Lower leg skin (tissue), 4 donors: ENCODE data around the gene ATP13A5. TPM values are rescaled to one million over a fixed set of nuclear protein-coding genes. Genes with fewer than 3 reads are reported as not detected.

Experiments
- DNase-seq, 2 donors: peaks; one replicate each; pipeline ENCODE4 v3.0.0-alpha.2; 2019; ENCODE audit warnings: low spot score in 2 of 2
- H3K4me3 ChIP-seq: fragments of 200-600 bp; sonication (generic); 2 replicates; pipeline ENCODE4 v1.5.1; 2017; ENCODE audit warnings: mild to moderate bottlenecking, low read depth; ENCODE audit not compliant: poor library complexity, severe bottlenecking
- CTCF ChIP-seq, 3 donors: fragments of 450-650 bp; IDR thresholded peaks; one replicate each; pipeline ENCODE4 v1.5.1; 2016; ENCODE audit warnings: antibody characterized with exemption in 3 of 3, mild to moderate bottlenecking in 3 of 3, moderate library complexity in 2 of 3
- POLR2A ChIP-seq, 2 donors: fragments of 450-650 bp; IDR thresholded peaks; one replicate each; pipeline ENCODE4 v1.6.1; 2016 to 2017; ENCODE audit warnings: antibody characterized with exemption in 2 of 2, mild to moderate bottlenecking in 1 of 2, moderate library complexity in 1 of 2
- WGBS, 2 donors: methylation state at CpG; one replicate each; pipeline ENCODE4 v1.1.5; 2018; 5-methylcytosine and 5-hydroxymethylcytosine counted together
- intact Hi-C: fragments of 100-400 bp; cut with DNase I; formaldehyde crosslinking; loops from one replicate; pipeline ENCODE4 v1.15.0; 2023; ENCODE audit warnings: low total_unique reads
- total RNA-seq, 4 donors: library from RNA; depleted of rRNA; stranded (reverse); fragments of >200 nt; gene quantifications; one replicate each; pipeline ENCODE4 v1.1.0, GENCODE V29; 2016

The ATP13A5 gene, protein sequence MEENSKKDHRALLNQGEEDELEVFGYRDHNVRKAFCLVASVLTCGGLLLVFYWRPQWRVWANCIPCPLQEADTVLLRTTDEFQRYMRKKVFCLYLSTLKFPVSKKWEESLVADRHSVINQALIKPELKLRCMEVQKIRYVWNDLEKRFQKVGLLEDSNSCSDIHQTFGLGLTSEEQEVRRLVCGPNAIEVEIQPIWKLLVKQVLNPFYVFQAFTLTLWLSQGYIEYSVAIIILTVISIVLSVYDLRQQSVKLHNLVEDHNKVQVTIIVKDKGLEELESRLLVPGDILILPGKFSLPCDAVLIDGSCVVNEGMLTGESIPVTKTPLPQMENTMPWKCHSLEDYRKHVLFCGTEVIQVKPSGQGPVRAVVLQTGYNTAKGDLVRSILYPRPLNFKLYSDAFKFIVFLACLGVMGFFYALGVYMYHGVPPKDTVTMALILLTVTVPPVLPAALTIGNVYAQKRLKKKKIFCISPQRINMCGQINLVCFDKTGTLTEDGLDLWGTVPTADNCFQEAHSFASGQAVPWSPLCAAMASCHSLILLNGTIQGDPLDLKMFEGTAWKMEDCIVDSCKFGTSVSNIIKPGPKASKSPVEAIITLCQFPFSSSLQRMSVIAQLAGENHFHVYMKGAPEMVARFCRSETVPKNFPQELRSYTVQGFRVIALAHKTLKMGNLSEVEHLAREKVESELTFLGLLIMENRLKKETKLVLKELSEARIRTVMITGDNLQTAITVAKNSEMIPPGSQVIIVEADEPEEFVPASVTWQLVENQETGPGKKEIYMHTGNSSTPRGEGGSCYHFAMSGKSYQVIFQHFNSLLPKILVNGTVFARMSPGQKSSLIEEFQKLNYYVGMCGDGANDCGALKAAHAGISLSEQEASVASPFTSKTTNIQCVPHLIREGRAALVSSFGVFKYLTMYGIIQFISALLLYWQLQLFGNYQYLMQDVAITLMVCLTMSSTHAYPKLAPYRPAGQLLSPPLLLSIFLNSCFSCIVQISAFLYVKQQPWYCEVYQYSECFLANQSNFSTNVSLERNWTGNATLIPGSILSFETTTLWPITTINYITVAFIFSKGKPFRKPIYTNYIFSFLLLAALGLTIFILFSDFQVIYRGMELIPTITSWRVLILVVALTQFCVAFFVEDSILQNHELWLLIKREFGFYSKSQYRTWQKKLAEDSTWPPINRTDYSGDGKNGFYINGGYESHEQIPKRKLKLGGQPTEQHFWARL
- total RNA-seq, result 1 to 10 TPM; 4.4 to 9.7 (median 5.2) TPM

DNA sequence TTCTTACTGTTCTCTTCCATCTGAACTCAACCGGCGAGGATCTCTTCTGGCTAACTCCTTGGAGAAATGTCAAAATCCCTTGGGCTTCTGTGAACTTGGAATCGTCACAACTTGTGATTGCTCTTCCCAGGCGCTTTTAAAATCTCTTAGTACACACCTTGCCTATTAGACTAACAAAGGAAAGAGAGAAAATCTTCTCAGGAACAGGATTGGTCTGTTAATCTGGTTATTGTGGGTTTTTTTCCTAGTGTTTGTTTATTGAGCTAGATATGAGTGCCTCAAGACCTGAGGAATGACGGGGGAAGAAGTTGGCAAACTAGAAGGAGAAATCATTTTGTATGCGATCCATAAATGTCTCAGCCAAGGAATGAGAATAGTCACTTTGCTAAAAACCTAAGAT lies at the start of gene ATP13A5:
ATP13A5 (minus strand) TSS at position 48 of the 400 bp plus-strand sequence; CDS start at position 20, 28 bp downstream.
- DNase-seq, result no peak
- TF ChIP-seq CTCF (IDR thresholded peaks at IDR 0.05), result no peak
- no peak for TF ChIP-seq POLR2A (IDR thresholded peaks at IDR 0.05)
- no peak within 1 kb of the TSS for H3K4me3 ChIP-seq
- 38 to 42% methylated on average over 6 of the region's 6 CpGs for WGBS, 2 donors
- intact Hi-C loops, result no loop called here

DNA sequence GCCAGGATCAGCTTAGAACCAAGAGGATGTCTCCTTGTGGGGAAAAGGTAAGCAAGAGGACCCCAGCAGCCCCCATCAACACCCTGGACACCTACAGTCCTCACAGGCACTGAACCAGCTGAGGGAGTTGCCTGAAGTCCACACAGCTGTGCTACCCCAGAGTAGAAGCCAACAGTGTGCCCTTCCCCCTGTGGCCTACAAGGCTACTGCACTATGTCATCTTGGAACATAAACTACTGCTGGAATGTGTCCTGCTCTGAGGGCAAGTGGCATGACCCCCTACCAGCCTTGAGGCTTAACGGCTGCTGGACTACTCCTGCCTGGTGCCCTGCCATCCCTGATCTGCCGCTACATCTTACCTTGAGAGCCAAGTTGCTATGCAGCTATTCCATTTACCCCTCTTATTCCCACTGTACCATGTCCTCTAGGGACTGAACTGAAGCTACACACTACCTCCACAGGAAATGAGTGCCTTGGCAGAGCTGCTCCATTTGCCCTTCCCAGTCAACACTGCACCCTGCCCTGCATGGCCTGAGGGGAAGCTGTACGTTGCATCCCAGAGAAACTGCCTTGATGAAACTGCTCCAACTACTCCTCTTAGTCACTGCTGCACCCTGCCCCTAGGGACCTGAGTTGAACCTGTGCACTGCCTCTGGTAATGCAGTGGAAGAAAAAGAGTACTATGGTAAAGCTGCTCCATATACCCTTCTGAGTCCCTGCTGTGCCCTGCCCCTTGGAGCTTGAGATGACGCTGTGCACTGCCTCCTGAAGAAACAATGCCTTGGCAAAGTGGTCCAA lies 40.2 kb upstream of the ATP13A5 start:
- whole genome bisulfite sequencing, 2 donors, result 71 to 81% methylated on average over 4 of the region's 4 CpGs
- H3K4me3 ChIP-seq, result no peak overlapping the region
- no peak for TF ChIP-seq CTCF (IDR thresholded peaks at IDR 0.05)
- no peak for TF ChIP-seq POLR2A (IDR thresholded peaks at IDR 0.05)
- no peak for DNase-seq
- intact Hi-C loops, result no loop called here

GRCh38 chr3:193416629-193417028 lies 38.1 kb upstream of the ATP13A5 start:
- no peak for TF ChIP-seq CTCF (IDR thresholded peaks at IDR 0.05)
- intact Hi-C loops, result no loop called here
- DNase-seq, result no peak
- no peak overlapping the region for H3K4me3 ChIP-seq
- WGBS, 2 donors, result 93 to 96% methylated on average over 2 of the region's 2 CpGs

DNA sequence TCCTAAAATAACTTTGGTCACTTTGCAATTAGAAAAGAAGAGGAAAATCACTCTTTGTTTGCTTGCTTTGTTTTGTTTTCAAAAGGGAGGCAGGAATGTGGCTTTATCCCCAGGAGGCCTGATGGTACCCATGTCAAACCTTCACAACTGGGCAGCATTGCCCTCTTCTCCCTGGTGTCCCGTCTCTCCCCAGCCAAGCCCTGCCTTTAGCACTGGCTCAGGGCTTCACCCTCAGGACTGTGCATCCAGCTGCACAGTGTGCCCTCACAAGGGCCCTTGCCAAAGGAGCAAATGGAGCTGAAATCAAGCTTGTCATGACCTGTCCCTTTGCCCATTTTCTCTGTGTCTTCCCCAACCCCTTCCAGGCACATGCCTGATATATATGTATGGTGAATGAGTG lies 29.1 kb upstream of the ATP13A5 start:
- H3K4me3 ChIP-seq, result no peak overlapping the region
- intact Hi-C loops, result no loop called here
- no peak for DNase-seq
- no peak for TF ChIP-seq CTCF (IDR thresholded peaks at IDR 0.05)
- no peak for TF ChIP-seq POLR2A (IDR thresholded peaks at IDR 0.05)
- 40 to 47% methylated on average over 1 of the region's 1 CpG for WGBS, 2 donors

DNA sequence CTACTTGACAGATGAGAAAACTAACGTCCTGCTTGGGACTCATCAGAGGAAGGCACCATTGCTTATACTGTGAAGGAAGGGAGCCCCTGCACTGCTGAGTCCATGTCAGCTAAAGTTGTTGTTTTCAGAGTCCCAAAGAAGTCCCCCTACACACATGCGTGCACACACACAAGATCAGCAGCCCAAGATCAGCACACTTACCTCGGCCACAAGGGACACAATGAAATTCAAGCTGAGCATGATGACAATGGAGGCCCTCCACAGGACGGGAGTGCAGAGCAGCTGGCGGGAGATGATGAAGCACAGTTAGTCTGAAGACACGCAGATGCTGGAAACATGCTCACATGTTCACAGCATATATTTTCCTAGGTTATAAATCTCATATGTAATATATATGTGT lies 28.6 kb upstream of the ATP13A5 start:
- no peak for TF ChIP-seq POLR2A (IDR thresholded peaks at IDR 0.05)
- TF ChIP-seq CTCF (IDR thresholded peaks at IDR 0.05), result no peak
- WGBS, 2 donors, result 57 to 76% methylated on average over 6 of the region's 6 CpGs
- intact Hi-C loops, result no loop called here
- H3K4me3 ChIP-seq, result no peak overlapping the region
- DNase-seq, result no peak
